HAP-1 (cell line): Measurements from ENCODE around the gene ASRGL1.

Experiments used
- DNase-seq, 2 experiments: peaks; one replicate each; pipeline ENCODE4 v3.0.0-alpha.2; 2016 to 2020; ENCODE audit warnings: low spot score in 2 of 2
- H3K27me3 ChIP-seq: fragments of 250-450 bp; sonication (Bioruptor Pico); 2 replicates; pipeline ENCODE4 v1.5.1; 2020; ENCODE audit warnings: low read depth, mild to moderate bottlenecking, moderate library complexity
- H3K36me3 ChIP-seq: fragments of 250-450 bp; sonication (Bioruptor Pico); replicated peaks from 2 replicates; pipeline ENCODE4 v1.5.1; 2020; ENCODE audit warnings: mild to moderate bottlenecking
- H3K4me1 ChIP-seq: fragments of 250-450 bp; sonication (Bioruptor Pico); 2 replicates; pipeline ENCODE4 v1.5.1; 2020; ENCODE audit warnings: mild to moderate bottlenecking
- H3K4me3 ChIP-seq: fragments of 250-450 bp; sonication (Bioruptor Pico); 2 replicates; pipeline ENCODE4 v1.5.1; 2020; ENCODE audit warnings: mild to moderate bottlenecking, moderate library complexity
- H3K9me3 ChIP-seq: fragments of 250-450 bp; sonication (Bioruptor Pico); 2 replicates; pipeline ENCODE4 v1.5.1; 2020; ENCODE audit warnings: mild to moderate bottlenecking, moderate library complexity
- in situ Hi-C: fragments of 300-500 bp; cut with MboI; formaldehyde crosslinking; loops from 3 replicates; pipeline ENCODE4 v1.14.3; 2020; ENCODE audit warnings: low sequenced_read_pairs, inconsistent platforms, mixed read lengths

Gene ASRGL1

GRCh38 chr11:62419314-62419929 lies 82.2 kb downstream of the ASRGL1 start:
- no peaks in the 10 kb centered on the region for H3K36me3 ChIP-seq
- in situ Hi-C loops: loop anchor here (10.0 kb wide), 1 partner anchor 55 kb away; no protein-coding TSS in a partner anchor
- DNase-seq: no peak

GRCh38 chr11:62419943-62420342 lies 82.7 kb downstream of the ASRGL1 start:
- no peaks in the 10 kb centered on the region for H3K4me1 ChIP-seq
- no peaks in the 10 kb centered on the region for H3K36me3 ChIP-seq
- H3K27me3 ChIP-seq: no peaks in the 10 kb centered on the region
- DNase-seq: no peak
- in situ Hi-C loops: loop anchor here (10.0 kb wide), 2 partner anchors 55 to 125 kb away; partner anchors contain the start of gene AHNAK
- H3K9me3 ChIP-seq: no peaks in the 10 kb centered on the region
- no peak overlapping the region for H3K4me3 ChIP-seq

More at GRCh38 chr11:62419314-62419929, 82.2 kb downstream of the ASRGL1 start:
- H3K27me3 ChIP-seq: no peaks in the 10 kb centered on the region
- no peaks in the 10 kb centered on the region for H3K4me1 ChIP-seq
- no peak overlapping the region for H3K4me3 ChIP-seq
- H3K9me3 ChIP-seq: no peaks in the 10 kb centered on the region

- Histone ChIP-seq H3K4me1 (no peaks in the 10 kb centered on the region), H3K36me3 (no peaks in the 10 kb centered on the region), H3K4me3 (no peak overlapping the region), H3K27me3 (no peaks in the 10 kb centered on the region), H3K9me3 (no peaks in the 10 kb centered on the region)
- DNase-seq: no peak
- in situ Hi-C loops: loop anchor here (10.0 kb wide), 1 partner anchor 124 kb away; the partner anchor contains the start of gene AHNAK
Observed at GRCh38 chr11:62420882-62421281, 83.6 kb downstream of the ASRGL1 start.

- no peaks in the 10 kb centered on the region for H3K9me3 ChIP-seq
- no peaks in the 10 kb centered on the region for H3K4me1 ChIP-seq
- in situ Hi-C loops: loop anchor here (10.0 kb wide), 1 partner anchor 123 kb away; the partner anchor contains the start of gene AHNAK
- DNase-seq: no peak
- no peaks in the 10 kb centered on the region for H3K27me3 ChIP-seq
- no peak overlapping the region for H3K4me3 ChIP-seq
- H3K36me3 ChIP-seq: no peaks in the 10 kb centered on the region
Observed at GRCh38 chr11:62421996-62422395, 84.7 kb downstream of the ASRGL1 start.

GRCh38 chr11:62423012-62423411 lies 85.8 kb downstream of the ASRGL1 start:
- H3K27me3 ChIP-seq: no peaks in the 10 kb centered on the region
- H3K4me1 ChIP-seq: no peaks in the 10 kb centered on the region
- H3K36me3 ChIP-seq: no peaks in the 10 kb centered on the region
- no peak for DNase-seq
- in situ Hi-C loops: loop anchor here (10.0 kb wide), 1 partner anchor 122 kb away; the partner anchor contains the start of gene AHNAK
- no peaks in the 10 kb centered on the region for H3K9me3 ChIP-seq
- H3K4me3 ChIP-seq: no peak overlapping the region

GRCh38 chr11:62427630-62428233 lies 90.5 kb downstream of the ASRGL1 start:
- Histone ChIP-seq H3K9me3 (no peaks in the 10 kb centered on the region), H3K4me3 (no peak overlapping the region), H3K36me3 (no peaks in the 10 kb centered on the region), H3K4me1 (no peaks in the 10 kb centered on the region), H3K27me3 (no peaks in the 10 kb centered on the region)
- no peak for DNase-seq
- in situ Hi-C loops: loop anchor here (10.0 kb wide), 1 partner anchor 117 kb away; the partner anchor contains the start of gene AHNAK

- H3K27me3 ChIP-seq: no peaks in the 10 kb centered on the region
- in situ Hi-C loops: loop anchor here (10.0 kb wide), 1 partner anchor 116 kb away; the partner anchor contains the start of gene AHNAK
Observed at GRCh38 chr11:62428871-62429560, 91.8 kb downstream of the ASRGL1 start.

GRCh38 chr11:62430425-62430824 lies 93.2 kb downstream of the ASRGL1 start:
- no peaks in the 10 kb centered on the region for H3K27me3 ChIP-seq
- DNase-seq: no peak
- H3K4me1 ChIP-seq: no peaks in the 10 kb centered on the region; the same call in 1 of the 2 replicates
- no peak overlapping the region for H3K4me3 ChIP-seq
- in situ Hi-C loops: no loop called here
- no peaks in the 10 kb centered on the region for H3K9me3 ChIP-seq
- no peaks in the 10 kb centered on the region for H3K36me3 ChIP-seq

More at GRCh38 chr11:62428871-62429560, 91.8 kb downstream of the ASRGL1 start:
- Histone ChIP-seq H3K4me3 (no peak overlapping the region), H3K9me3 (no peaks in the 10 kb centered on the region), H3K36me3 (no peaks in the 10 kb centered on the region), H3K4me1 (no peaks in the 10 kb centered on the region; the same call in 1 of the 2 replicates)
- no peak for DNase-seq

- Histone ChIP-seq H3K27me3 (no peaks in the 10 kb centered on the region), H3K4me1 (no peaks in the 10 kb centered on the region; the same call in 1 of the 2 replicates), H3K36me3 (no peaks in the 10 kb centered on the region), H3K9me3 (no peaks in the 10 kb centered on the region), H3K4me3 (no peak overlapping the region)
- in situ Hi-C loops: no loop called here
- no peak for DNase-seq
Observed at GRCh38 chr11:62431171-62431901, 94.1 kb downstream of the ASRGL1 start.

- no peaks in the 10 kb centered on the region for H3K9me3 ChIP-seq
- in situ Hi-C loops: no loop called here
- H3K4me3 ChIP-seq: no peak overlapping the region
Observed at GRCh38 chr11:62432695-62433094, 95.4 kb downstream of the ASRGL1 start.

GRCh38 chr11:62433141-62433903 lies 96.1 kb downstream of the ASRGL1 start:
- in situ Hi-C loops: no loop called here
- H3K4me3 ChIP-seq: no peak overlapping the region
- no peaks in the 10 kb centered on the region for H3K9me3 ChIP-seq
- H3K36me3 ChIP-seq: no peaks in the 10 kb centered on the region
- no peaks in the 10 kb centered on the region for H3K27me3 ChIP-seq
- no peaks in the 10 kb centered on the region; the same call in 1 of the 2 replicates for H3K4me1 ChIP-seq
- DNase-seq: peak in 1 of 2 experiments; percentile 16

More at GRCh38 chr11:62432695-62433094, 95.4 kb downstream of the ASRGL1 start:
- DNase-seq: no peak
- H3K27me3 ChIP-seq: no peaks in the 10 kb centered on the region
- no peaks in the 10 kb centered on the region; the same call in 1 of the 2 replicates for H3K4me1 ChIP-seq
- no peaks in the 10 kb centered on the region for H3K36me3 ChIP-seq

GRCh38 chr11:62433904-62434276 lies 96.6 kb downstream of the ASRGL1 start:
- no peak for DNase-seq
- in situ Hi-C loops: no loop called here
- H3K27me3 ChIP-seq: no peaks in the 10 kb centered on the region
- no peak overlapping the region for H3K4me3 ChIP-seq
- no peaks in the 10 kb centered on the region; the same call in 1 of the 2 replicates for H3K4me1 ChIP-seq
- H3K9me3 ChIP-seq: no peaks in the 10 kb centered on the region
- H3K36me3 ChIP-seq: no peaks in the 10 kb centered on the region
